ENCODE measurements around the gene SLC35B4.
A peak's percentile ranks its signal among the peaks of the same experiment; 100 is the strongest.

The SLC35B4 gene

DNA sequence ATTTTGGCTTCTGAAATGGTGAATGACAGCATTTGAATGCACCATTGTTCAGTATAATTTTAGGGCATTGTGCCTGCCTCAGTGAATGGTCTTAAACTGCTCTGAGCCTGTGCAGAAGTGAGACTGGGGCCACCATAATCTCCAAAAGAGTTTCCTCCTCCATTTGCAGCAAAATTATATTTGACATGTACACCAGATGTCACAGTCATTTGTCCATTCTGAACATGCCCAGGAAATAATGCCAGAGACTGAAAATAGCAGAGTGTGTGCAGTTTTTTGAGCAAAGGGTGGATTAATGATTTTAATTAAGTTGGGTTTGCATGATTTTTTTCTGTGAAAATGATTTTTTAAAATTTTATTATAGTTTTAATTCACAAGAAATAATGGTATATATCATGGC lies 26.4 kb upstream of the SLC35B4 start:
- TF ChIP-seq, protein P1, sequence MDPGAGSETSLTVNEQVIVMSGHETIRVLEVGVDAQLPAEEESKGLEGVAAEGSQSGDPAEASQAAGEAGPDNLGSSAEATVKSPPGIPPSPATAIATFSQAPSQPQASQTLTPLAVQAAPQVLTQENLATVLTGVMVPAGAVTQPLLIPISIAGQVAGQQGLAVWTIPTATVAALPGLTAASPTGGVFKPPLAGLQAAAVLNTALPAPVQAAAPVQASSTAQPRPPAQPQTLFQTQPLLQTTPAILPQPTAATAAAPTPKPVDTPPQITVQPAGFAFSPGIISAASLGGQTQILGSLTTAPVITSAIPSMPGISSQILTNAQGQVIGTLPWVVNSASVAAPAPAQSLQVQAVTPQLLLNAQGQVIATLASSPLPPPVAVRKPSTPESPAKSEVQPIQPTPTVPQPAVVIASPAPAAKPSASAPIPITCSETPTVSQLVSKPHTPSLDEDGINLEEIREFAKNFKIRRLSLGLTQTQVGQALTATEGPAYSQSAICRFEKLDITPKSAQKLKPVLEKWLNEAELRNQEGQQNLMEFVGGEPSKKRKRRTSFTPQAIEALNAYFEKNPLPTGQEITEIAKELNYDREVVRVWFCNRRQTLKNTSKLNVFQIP (CRISPR knock-in tag; IDR thresholded peaks at IDR 0.05; ENCODE audit: borderline replicate concordance, low read depth): no peak
- TF ChIP-seq ARNTL (CRISPR knock-in tag; IDR thresholded peaks at IDR 0.05; ENCODE audit: borderline replicate concordance, low read depth): no peak
- TF ChIP-seq, protein P2, sequence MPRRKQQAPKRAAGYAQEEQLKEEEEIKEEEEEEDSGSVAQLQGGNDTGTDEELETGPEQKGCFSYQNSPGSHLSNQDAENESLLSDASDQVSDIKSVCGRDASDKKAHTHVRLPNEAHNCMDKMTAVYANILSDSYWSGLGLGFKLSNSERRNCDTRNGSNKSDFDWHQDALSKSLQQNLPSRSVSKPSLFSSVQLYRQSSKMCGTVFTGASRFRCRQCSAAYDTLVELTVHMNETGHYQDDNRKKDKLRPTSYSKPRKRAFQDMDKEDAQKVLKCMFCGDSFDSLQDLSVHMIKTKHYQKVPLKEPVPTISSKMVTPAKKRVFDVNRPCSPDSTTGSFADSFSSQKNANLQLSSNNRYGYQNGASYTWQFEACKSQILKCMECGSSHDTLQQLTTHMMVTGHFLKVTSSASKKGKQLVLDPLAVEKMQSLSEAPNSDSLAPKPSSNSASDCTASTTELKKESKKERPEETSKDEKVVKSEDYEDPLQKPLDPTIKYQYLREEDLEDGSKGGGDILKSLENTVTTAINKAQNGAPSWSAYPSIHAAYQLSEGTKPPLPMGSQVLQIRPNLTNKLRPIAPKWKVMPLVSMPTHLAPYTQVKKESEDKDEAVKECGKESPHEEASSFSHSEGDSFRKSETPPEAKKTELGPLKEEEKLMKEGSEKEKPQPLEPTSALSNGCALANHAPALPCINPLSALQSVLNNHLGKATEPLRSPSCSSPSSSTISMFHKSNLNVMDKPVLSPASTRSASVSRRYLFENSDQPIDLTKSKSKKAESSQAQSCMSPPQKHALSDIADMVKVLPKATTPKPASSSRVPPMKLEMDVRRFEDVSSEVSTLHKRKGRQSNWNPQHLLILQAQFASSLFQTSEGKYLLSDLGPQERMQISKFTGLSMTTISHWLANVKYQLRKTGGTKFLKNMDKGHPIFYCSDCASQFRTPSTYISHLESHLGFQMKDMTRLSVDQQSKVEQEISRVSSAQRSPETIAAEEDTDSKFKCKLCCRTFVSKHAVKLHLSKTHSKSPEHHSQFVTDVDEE (CRISPR knock-in tag; IDR thresholded peaks at IDR 0.05): peak; percentile 24; the same call in 1 of the 2 replicates
- no peak for TF ChIP-seq ZFP30 (CRISPR knock-in tag; IDR thresholded peaks at IDR 0.05)
- no peak for TF ChIP-seq ZC3H10 (CRISPR knock-in tag; IDR thresholded peaks at IDR 0.05)
- ATAC-seq: no peak

DNA sequence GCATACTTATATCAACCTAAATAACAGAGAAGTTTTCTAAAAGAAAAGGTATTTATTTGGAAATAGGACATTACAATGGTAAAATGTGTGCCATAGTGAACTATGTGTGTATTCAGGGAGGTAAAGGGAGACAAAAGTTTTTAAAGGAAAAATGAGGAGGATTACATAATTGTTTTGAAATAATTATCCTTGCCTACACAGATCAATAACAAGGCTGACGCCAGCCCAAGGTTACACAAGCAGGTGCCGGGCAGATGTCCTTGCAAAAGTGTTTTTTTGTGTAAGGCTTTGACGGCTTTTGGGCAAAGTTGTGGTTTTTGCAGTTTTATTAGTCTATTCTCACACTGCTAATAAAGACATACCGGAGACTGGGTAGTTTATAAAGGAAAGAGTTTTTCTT lies 22.7 kb upstream of the SLC35B4 start:
- TF ChIP-seq SNAI2 (CRISPR knock-in tag; IDR thresholded peaks at IDR 0.05) (no peak), ARNTL (CRISPR knock-in tag; IDR thresholded peaks at IDR 0.05; ENCODE audit: borderline replicate concordance, low read depth) (no peak), ZC3H10 (CRISPR knock-in tag; IDR thresholded peaks at IDR 0.05) (no peak), ZNF565 (CRISPR knock-in tag; conservative IDR thresholded peaks at IDR 0.05; ENCODE audit: low read depth) (no peak), PPARA (CRISPR knock-in tag; IDR thresholded peaks at IDR 0.05; ENCODE audit: borderline replicate concordance) (no peak), ZFP3 (CRISPR knock-in tag; IDR thresholded peaks at IDR 0.05) (no peak), RARB (CRISPR knock-in tag; IDR thresholded peaks at IDR 0.05) (no peak), ZFP30 (CRISPR knock-in tag; IDR thresholded peaks at IDR 0.05) (no peak)
- TF ChIP-seq, protein P1 (CRISPR knock-in tag; IDR thresholded peaks at IDR 0.05; ENCODE audit: borderline replicate concordance, low read depth): no peak
- TF ChIP-seq, protein P3, sequence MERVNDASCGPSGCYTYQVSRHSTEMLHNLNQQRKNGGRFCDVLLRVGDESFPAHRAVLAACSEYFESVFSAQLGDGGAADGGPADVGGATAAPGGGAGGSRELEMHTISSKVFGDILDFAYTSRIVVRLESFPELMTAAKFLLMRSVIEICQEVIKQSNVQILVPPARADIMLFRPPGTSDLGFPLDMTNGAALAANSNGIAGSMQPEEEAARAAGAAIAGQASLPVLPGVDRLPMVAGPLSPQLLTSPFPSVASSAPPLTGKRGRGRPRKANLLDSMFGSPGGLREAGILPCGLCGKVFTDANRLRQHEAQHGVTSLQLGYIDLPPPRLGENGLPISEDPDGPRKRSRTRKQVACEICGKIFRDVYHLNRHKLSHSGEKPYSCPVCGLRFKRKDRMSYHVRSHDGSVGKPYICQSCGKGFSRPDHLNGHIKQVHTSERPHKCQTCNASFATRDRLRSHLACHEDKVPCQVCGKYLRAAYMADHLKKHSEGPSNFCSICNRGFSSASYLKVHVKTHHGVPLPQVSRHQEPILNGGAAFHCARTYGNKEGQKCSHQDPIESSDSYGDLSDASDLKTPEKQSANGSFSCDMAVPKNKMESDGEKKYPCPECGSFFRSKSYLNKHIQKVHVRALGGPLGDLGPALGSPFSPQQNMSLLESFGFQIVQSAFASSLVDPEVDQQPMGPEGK (CRISPR knock-in tag; IDR thresholded peaks at IDR 0.05; ENCODE audit: borderline replicate concordance): no peak
- no peak for ATAC-seq

DNA sequence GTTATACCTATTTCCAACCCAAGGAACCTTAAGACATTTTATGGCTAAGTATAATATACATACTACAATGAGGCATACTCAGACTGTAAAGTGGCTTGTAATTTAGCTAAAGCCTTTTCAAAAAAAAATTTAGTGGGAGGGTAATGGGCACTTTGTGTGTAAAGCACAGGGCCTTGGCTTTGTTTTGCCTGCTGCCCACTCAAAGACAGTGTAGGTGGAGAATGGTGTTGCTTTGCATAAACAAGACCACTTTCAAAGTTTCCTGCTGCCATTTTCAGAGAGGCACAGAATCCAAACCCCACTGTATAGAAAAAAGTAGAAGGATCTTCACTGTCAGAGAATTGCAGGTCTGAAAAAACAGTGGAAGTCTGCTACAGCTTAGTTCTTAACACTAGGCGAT lies 21.2 kb upstream of the SLC35B4 start:
- TF ChIP-seq ZFP30 (CRISPR knock-in tag; IDR thresholded peaks at IDR 0.05): no peak
- no peak for TF ChIP-seq SNAI2 (CRISPR knock-in tag; IDR thresholded peaks at IDR 0.05)
- no peak for TF ChIP-seq OSR1 (CRISPR knock-in tag; IDR thresholded peaks at IDR 0.05)
- TF ChIP-seq TOX (CRISPR knock-in tag; IDR thresholded peaks at IDR 0.05; ENCODE audit: borderline replicate concordance): no peak
- TF ChIP-seq ISL1 (CRISPR knock-in tag; IDR thresholded peaks at IDR 0.05): no peak
- TF ChIP-seq CSDC2 (CRISPR knock-in tag; IDR thresholded peaks at IDR 0.05): no peak
- TF ChIP-seq, protein P1 (CRISPR knock-in tag; IDR thresholded peaks at IDR 0.05; ENCODE audit: borderline replicate concordance, low read depth): no peak
- no peak for TF ChIP-seq ZFP3 (CRISPR knock-in tag; IDR thresholded peaks at IDR 0.05)
- no peak for ATAC-seq

DNA sequence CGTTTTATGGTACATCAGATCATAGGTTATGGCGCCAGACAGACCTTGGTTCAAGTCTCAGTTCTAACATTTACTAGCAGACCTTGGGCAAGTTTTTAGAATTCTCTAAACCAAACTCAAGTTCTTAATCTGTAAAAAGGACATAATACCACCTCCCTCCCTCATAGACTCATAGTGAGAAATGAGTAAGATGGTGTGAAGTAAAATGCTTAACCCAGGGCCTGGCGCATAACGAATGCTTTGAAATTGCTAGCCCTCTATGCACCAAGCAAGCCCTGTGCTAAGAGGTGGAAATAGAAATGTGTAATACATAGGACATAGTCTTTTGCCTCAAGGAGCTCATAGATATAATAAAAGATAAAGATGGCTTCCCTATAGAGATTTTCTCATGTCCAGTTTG lies 17.7 kb upstream of the SLC35B4 start:
- no peak for ATAC-seq
- TF ChIP-seq BACH2 (CRISPR knock-in tag; IDR thresholded peaks at IDR 0.05; ENCODE audit: borderline replicate concordance) (no peak), PPARA (CRISPR knock-in tag; IDR thresholded peaks at IDR 0.05; ENCODE audit: borderline replicate concordance) (no peak), OSR1 (CRISPR knock-in tag; IDR thresholded peaks at IDR 0.05) (no peak), ZC3H10 (CRISPR knock-in tag; IDR thresholded peaks at IDR 0.05) (no peak), TOX (CRISPR knock-in tag; IDR thresholded peaks at IDR 0.05; ENCODE audit: borderline replicate concordance) (no peak), CSDC2 (CRISPR knock-in tag; IDR thresholded peaks at IDR 0.05) (no peak), TCF4 (CRISPR knock-in tag; IDR thresholded peaks at IDR 0.05; ENCODE audit: borderline replicate concordance) (no peak), ARNTL (CRISPR knock-in tag; IDR thresholded peaks at IDR 0.05; ENCODE audit: borderline replicate concordance, low read depth) (no peak), ZNF565 (CRISPR knock-in tag; conservative IDR thresholded peaks at IDR 0.05; ENCODE audit: low read depth) (no peak), ZFP30 (CRISPR knock-in tag; IDR thresholded peaks at IDR 0.05) (no peak)
- TF ChIP-seq, protein P3 (CRISPR knock-in tag; IDR thresholded peaks at IDR 0.05; ENCODE audit: borderline replicate concordance): no peak
- TF ChIP-seq, protein P4, sequence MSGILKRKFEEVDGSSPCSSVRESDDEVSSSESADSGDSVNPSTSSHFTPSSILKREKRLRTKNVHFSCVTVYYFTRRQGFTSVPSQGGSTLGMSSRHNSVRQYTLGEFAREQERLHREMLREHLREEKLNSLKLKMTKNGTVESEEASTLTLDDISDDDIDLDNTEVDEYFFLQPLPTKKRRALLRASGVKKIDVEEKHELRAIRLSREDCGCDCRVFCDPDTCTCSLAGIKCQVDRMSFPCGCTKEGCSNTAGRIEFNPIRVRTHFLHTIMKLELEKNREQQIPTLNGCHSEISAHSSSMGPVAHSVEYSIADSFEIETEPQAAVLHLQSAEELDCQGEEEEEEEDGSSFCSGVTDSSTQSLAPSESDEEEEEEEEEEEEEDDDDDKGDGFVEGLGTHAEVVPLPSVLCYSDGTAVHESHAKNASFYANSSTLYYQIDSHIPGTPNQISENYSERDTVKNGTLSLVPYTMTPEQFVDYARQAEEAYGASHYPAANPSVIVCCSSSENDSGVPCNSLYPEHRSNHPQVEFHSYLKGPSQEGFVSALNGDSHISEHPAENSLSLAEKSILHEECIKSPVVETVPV (CRISPR knock-in tag; IDR thresholded peaks at IDR 0.05): no peak
- TF ChIP-seq, protein P1 (CRISPR knock-in tag; IDR thresholded peaks at IDR 0.05; ENCODE audit: borderline replicate concordance, low read depth): no peak

Measured in SK-N-SH treated with all-trans-retinoic acid at 6 μM for 48 hours (cell line).